HT1080 (cell line): ENCODE measurements around the gene HSD3B7. TPM values are rescaled to one million over a fixed set of nuclear protein-coding genes. Genes with fewer than 3 reads are reported as not detected.
"Not testable (repeated sequence)": the region's sequence is repeated elsewhere in the genome, so short reads cannot be mapped to it uniquely, and the experiment has no call there.

Experiments used
- DNase-seq: peaks from one replicate; pipeline ENCODE4 v3.0.0-alpha.2; 2015; ENCODE audit warnings: low read depth
- total RNA-seq: library from RNA; depleted of rRNA; stranded (reverse); fragments of >200 nt; shearing (Covaris generic); gene quantifications from 2 replicates; pipeline ENCODE4 v1.2.3, GENCODE V29; 2014

Gene HSD3B7
- total RNA-seq, 1 experiment from 2014 or later: 7.3 TPM

DNA sequence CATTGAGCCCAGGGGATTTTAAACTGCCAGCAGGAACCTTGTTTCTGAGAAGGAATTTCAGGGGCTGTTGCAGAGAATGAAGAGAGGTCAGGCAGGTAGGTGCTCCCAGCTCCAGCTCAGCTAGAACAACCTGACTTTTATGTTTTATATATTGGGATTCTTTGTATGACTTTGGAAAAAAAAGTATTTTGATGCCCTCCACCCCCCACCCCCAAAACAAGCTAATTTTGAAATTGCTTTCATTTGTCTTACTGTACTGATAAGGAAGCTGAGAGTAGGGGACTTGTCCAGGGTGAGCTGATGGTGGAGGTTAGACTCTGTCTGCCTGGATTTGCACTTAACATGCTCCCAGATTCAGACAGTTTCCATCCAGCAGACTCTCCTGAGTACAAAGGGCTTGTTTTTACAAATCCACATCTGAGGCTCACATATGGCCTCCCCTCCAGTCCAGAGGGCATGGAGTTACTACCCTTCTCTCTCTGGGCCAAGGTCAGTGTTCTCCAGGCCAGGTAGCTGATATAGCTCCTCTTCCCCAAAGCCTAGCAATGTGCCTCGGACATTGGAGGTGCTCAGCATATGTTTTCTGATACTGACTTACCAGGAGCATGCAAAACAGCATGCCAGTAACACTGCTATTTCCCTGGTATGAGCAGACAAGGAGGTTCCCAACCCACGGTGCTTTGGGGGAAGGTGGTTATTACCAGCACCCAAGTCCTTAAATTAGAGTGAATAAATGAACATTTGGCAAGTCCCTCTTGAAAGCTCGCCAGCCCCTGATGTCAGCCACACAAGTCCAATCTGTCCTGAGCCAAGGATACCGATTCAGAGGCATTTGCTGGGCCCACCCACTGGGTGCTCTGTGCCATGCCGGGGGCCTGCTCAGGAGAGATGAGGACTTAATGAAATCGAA, 14.1 kb downstream of the HSD3B7 start:
- no peak for DNase-seq

- DNase-seq: no peak
These were observed 15.8 kb downstream of the HSD3B7 start for GRCh38 chr16:31000671-31001382.

DNA sequence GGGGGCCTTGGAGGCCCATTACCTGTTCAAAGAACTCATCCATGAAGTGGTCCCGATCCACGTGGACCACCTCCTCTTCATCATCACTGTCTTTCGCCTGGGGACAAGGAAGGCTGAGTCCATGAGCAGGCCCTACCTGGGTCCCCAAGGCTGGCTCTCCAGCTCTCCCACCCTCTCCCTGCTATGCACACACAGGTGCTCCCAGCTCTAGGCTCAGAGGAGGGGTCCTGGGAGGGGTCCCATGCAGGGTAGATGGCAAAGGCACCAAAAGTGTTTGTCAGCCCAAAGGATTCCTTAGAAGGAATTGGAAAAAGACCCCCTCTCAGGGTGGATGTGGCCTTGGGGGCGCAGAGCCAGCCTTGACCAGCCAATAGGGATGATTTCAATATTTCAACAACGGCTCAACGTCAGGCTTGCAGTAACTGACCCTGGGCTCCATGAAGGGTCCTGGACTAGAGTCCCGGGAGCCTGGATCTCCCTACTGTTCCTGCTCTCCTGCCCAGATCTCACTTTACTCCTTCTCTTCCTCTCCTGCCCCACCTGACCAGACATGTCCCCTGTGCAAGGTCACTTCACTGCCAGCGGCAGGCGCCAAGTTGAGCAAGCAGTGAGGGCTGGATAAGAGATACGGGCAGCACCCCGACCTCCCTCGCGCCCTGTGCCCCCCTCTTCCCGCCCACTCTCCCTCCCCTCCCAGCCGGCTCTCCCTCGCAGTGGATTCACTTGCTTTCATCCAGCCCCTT, 16.7 kb downstream of the HSD3B7 start:
- DNase-seq: no peak

DNA sequence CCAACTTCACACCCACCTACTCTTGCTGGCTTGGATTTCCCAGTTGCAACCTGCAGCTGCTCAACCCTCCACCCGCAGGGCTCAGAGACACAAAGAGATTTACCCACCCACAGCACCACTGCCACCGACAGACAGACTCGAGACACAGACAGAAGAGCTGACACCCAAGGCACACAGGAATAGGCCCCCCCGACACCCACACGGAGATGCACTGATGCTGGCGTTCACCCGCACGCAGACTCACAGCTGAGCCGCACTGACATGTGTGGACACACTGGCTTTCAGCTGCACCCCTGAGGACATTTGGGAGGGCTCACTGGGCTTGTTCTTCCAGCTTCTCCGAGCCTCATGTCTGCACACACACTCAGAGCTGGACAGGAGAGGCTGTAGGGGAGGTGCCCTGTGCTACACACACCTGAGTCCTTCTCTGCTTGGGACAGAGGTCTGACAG, 17.3 kb downstream of the HSD3B7 start:
- DNase-seq: no peak

DNA sequence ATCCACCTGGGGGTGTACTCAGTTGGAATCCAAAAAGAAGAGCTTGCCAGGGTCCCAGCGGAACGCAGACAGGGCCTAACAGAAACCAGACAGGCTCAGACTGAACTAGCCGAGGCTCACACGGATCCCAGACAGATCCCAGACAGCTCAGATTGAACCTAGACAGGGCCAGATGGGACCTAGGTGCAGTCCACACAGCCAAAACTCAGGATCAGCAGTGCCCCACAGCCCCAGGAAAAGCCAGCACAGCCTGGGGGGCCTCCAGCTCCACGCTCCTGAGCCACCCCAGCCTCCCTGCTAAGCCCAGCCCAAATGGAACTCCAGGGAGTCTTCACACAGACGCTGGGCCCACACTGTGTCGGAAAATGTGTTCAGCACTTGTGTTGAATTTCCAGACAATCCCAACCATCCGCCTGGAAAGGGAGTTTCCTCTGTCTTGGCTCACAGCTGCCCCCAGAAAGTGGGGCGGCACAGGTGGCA, 17.9 kb downstream of the HSD3B7 start:
- DNase-seq: no peak

GRCh38 chr16:31003744-31004143, 18.7 kb downstream of the HSD3B7 start:
- no peak for DNase-seq

DNA sequence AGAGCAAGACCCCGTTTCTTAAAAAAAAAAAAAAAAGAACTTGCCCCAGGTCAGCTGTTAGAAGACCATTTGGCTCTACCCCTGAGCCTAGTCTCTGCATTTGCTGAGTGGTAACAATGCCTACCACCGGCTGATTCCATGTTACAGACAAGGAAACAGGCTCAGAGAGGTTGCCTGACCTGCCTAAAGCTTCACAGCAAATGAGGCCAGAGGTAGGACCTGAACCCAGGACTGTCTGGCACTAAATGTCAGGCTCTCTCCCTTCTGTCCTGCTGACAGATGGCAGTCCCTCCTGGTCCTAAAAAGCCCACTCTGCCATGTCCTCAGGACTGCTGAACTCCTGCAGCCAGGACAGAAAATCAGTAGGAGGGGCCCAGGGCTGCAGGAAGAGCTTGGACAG, 19.7 kb downstream of the HSD3B7 start:
- no peak for DNase-seq

GRCh38 chr16:31005350-31006085, 20.5 kb downstream of the HSD3B7 start:
- no peak for DNase-seq

- DNase-seq: no peak
These were observed 21.0 kb downstream of the HSD3B7 start for GRCh38 chr16:31006086-31006385.

DNA sequence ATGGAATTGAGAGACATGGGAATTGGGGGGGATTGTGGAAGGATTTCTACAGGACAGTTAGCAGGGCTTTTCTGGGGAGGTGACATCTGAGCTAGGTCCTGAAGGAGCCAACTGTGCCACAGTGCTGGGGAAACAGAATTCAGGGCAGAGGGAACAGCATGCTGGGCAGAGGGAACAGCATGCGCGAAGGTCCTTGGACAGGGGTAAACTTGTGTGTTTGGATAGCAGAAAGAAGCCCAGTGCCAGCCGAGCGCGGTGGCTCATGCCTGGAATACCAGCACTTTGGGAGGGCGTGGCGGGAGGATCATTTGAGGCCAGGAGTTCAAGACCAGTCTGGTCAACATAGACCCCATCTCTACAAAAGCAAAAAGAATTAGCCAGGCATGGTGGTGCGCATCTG, 21.6 kb downstream of the HSD3B7 start:
- no peak for DNase-seq

GRCh38 chr16:31007684-31008083, 22.7 kb downstream of the HSD3B7 start:
- no peak for DNase-seq

DNA sequence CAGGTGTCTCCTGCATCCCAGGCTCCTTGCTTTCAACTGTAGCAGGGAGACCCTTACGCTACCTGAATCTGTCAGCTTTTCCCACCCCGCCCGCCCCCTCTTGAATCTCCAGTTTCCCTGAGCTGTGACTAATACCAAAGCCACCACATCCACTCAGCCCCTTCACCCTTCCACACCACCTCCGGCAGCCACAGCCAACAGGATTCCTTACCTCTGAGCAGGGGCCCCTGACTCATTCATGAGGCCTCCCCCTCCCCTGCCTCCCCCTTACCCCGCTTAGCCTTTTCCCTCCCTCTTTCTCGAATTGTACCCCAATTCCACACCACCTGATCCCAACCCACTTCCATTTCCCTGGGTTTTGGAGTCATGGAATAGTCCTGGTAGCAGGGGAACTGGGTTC, 23.1 kb downstream of the HSD3B7 start:
- peak; percentile 93 for DNase-seq

DNA sequence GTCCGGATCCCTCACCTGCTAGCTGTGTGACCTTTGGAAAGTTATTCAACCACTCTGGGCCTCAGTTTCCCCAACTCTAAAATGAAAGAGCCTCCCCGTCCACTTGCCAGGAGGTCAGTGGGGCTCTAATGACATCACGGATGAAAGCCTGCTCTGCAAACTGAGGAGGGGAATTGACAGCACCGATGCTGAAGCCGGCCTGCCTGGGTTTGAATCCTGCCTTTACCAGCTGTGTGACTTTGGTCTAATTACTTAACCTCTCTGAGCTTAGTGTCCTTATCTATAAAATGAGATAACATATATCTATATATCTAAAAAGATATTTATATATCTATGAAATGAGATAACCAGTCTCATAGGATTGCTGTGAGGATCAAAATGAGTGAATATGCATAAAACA, 23.5 kb downstream of the HSD3B7 start:
- no peak for DNase-seq

- DNase-seq: no peak
These were observed 24.1 kb downstream of the HSD3B7 start for GRCh38 chr16:31009120-31009519.

GRCh38 chr16:31009894-31010584, 25.0 kb downstream of the HSD3B7 start:
- no peak for DNase-seq

GRCh38 chr16:31010585-31011325, 25.7 kb downstream of the HSD3B7 start, which contains the start of gene STX1B:
Gene STX1B, minus strand, starts transcription at chr16:31010638. Its CDS starts 242 bp downstream, at chr16:31010396.
- DNase-seq: no peak

- not testable (repeated sequence) for DNase-seq
These were observed 26.8 kb downstream of the HSD3B7 start for GRCh38 chr16:31011815-31012214.

DNA sequence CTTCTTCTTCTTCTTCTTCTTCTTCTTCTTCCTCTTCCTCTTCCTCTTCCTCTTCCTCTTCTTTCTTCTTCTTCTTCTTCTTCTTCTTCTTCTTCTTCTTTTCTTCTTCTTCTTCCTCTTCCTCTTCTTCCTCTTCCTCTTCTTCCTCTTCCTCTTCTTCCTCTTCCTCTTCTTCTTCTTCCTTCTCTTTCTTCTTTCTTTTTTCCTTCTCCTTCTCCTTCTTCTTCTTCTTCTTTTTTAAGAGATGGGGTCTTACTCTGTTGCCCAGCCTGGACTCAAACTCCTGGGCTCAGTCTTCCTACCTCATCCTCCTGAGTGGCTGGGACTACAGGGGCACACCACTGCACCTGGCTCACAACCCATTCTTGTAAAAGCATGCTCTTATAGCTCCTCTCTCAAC, 28.3 kb downstream of the HSD3B7 start:
- DNase-seq: not testable (repeated sequence)

GRCh38 chr16:31016018-31016417, 31.0 kb downstream of the HSD3B7 start:
- DNase-seq: peak; percentile 37

- not testable (repeated sequence) for DNase-seq
These were observed 32.7 kb downstream of the HSD3B7 start for GRCh38 chr16:31017756-31018155.
